Effector memory CD4-positive, alpha-beta T cell (primary cell): ENCODE results near the gene CHGA.

ENCODE experiments used
- DNase-seq, 3 donors: peaks; one replicate each; pipeline ENCODE4 v3.0.0-alpha.2; 2020
- H3K27ac ChIP-seq: 2 replicates; pipeline ENCODE4 v1.7.0; 2013; ENCODE audit warnings: mild to moderate bottlenecking, low read length, moderate library complexity; ENCODE audit not compliant: insufficient read depth, poor library complexity, severe bottlenecking
- H3K27me3 ChIP-seq: replicated peaks from 2 replicates; pipeline ENCODE4 v1.7.0; 2013; ENCODE audit warnings: mild to moderate bottlenecking, low read length; ENCODE audit not compliant: insufficient read depth, control insufficient read depth, poor library complexity, severe bottlenecking
- H3K36me3 ChIP-seq: 2 replicates; pipeline ENCODE4 v1.7.0; 2013; ENCODE audit warnings: mild to moderate bottlenecking, low read length, moderate library complexity; ENCODE audit not compliant: control insufficient read depth, insufficient read depth
- H3K4me1 ChIP-seq: 2 replicates; pipeline ENCODE4 v1.7.0; 2013; ENCODE audit warnings: low read length, mild to moderate bottlenecking; ENCODE audit not compliant: control insufficient read depth, insufficient read depth, poor library complexity, severe bottlenecking
- H3K4me3 ChIP-seq: 2 replicates; pipeline ENCODE4 v1.7.0; 2013; ENCODE audit warnings: low read length, low read depth, mild to moderate bottlenecking; ENCODE audit not compliant: insufficient read depth, poor library complexity, severe bottlenecking
- H3K9me3 ChIP-seq: 2 replicates; pipeline ENCODE4 v1.7.0; 2013; ENCODE audit warnings: mild to moderate bottlenecking, low read length, moderate library complexity; ENCODE audit not compliant: control insufficient read depth

CHGA gene

GRCh38 chr14:92937051-92937937, 14.3 kb downstream of the CHGA start:
- Histone ChIP-seq H3K36me3 (peaks cover 5% of the 10 kb centered on the region), H3K9me3 (no peaks in the 10 kb centered on the region), H3K4me3 (no peak overlapping the region), H3K27ac (no peak overlapping the region), H3K4me1 (no peaks in the 10 kb centered on the region), H3K27me3 (no peaks in the 10 kb centered on the region)
- no peak for DNase-seq

- no peaks in the 10 kb centered on the region for H3K9me3 ChIP-seq
- DNase-seq: no peak
- peaks cover 13% of the 10 kb centered on the region for H3K36me3 ChIP-seq
- no peaks in the 10 kb centered on the region for H3K4me1 ChIP-seq
- no peak overlapping the region for H3K27ac ChIP-seq
- no peak overlapping the region for H3K4me3 ChIP-seq
- H3K27me3 ChIP-seq: no peaks in the 10 kb centered on the region
These were observed 15.4 kb downstream of the CHGA start for GRCh38 chr14:92938235-92938875.

- Histone ChIP-seq H3K36me3 (peaks cover 13% of the 10 kb centered on the region), H3K4me1 (no peaks in the 10 kb centered on the region), H3K4me3 (no peak overlapping the region), H3K27me3 (no peaks in the 10 kb centered on the region), H3K9me3 (no peaks in the 10 kb centered on the region), H3K27ac (no peak overlapping the region)
- no peak for DNase-seq
These were observed 16.1 kb downstream of the CHGA start for GRCh38 chr14:92938890-92939671.

GRCh38 chr14:92939699-92940098, 16.7 kb downstream of the CHGA start:
- Histone ChIP-seq H3K27me3 (no peaks in the 10 kb centered on the region), H3K4me3 (no peak overlapping the region), H3K4me1 (no peaks in the 10 kb centered on the region), H3K27ac (no peak overlapping the region), H3K9me3 (no peaks in the 10 kb centered on the region), H3K36me3 (peaks cover 13% of the 10 kb centered on the region)
- no peak for DNase-seq

GRCh38 chr14:92940543-92940942, 17.6 kb downstream of the CHGA start:
- Histone ChIP-seq H3K27ac (no peak overlapping the region), H3K36me3 (peaks cover 16% of the 10 kb centered on the region)

GRCh38 chr14:92941531-92941930, 18.6 kb downstream of the CHGA start:
- Histone ChIP-seq H3K4me3 (no peak overlapping the region), H3K9me3 (no peaks in the 10 kb centered on the region), H3K27ac (no peak overlapping the region), H3K4me1 (no peaks in the 10 kb centered on the region), H3K27me3 (no peaks in the 10 kb centered on the region), H3K36me3 (peaks cover 21% of the 10 kb centered on the region)
- DNase-seq: no peak

More at GRCh38 chr14:92940543-92940942, 17.6 kb downstream of the CHGA start:
- Histone ChIP-seq H3K4me3 (no peak overlapping the region), H3K9me3 (no peaks in the 10 kb centered on the region), H3K27me3 (no peaks in the 10 kb centered on the region), H3K4me1 (no peaks in the 10 kb centered on the region)
- DNase-seq: no peak

GRCh38 chr14:92942136-92942535, 19.2 kb downstream of the CHGA start:
- Histone ChIP-seq H3K9me3 (no peaks in the 10 kb centered on the region), H3K36me3 (peaks cover 17% of the 10 kb centered on the region), H3K4me3 (no peak overlapping the region), H3K4me1 (no peaks in the 10 kb centered on the region), H3K27ac (no peak overlapping the region), H3K27me3 (no peaks in the 10 kb centered on the region)
- no peak for DNase-seq

GRCh38 chr14:92942576-92942975, 19.6 kb downstream of the CHGA start:
- Histone ChIP-seq H3K36me3 (peaks cover 17% of the 10 kb centered on the region), H3K27me3 (no peaks in the 10 kb centered on the region), H3K4me3 (no peak overlapping the region), H3K9me3 (no peaks in the 10 kb centered on the region), H3K27ac (no peak overlapping the region), H3K4me1 (no peaks in the 10 kb centered on the region)
- DNase-seq: no peak

GRCh38 chr14:92942976-92943710, 20.2 kb downstream of the CHGA start:
- Histone ChIP-seq H3K4me1 (no peaks in the 10 kb centered on the region), H3K36me3 (peaks cover 17% of the 10 kb centered on the region), H3K4me3 (no peak overlapping the region), H3K27ac (no peak overlapping the region), H3K27me3 (no peaks in the 10 kb centered on the region), H3K9me3 (no peaks in the 10 kb centered on the region)
- DNase-seq: no peak
